Neural cell (in vitro differentiated cells): ENCODE data around the gene HNF1B. TPM values are rescaled to one million over a fixed set of nuclear protein-coding genes. Genes with fewer than 3 reads are reported as not detected.

ENCODE experiments used
- H2AFZ ChIP-seq: fragments of 200-600, 300-800 bp; sonication (generic), shearing (Covaris generic); 2 replicates; pipeline ENCODE4 v1.6.0; 2014; ENCODE audit warnings: low read depth, mild to moderate bottlenecking, antibody characterized with exemption, low read length, moderate library complexity
- H3F3A ChIP-seq: fragments of 200-600 bp; shearing (Covaris generic); 2 replicates; pipeline ENCODE4 v1.6.1; 2016; ENCODE audit warnings: mild to moderate bottlenecking, moderate library complexity, mixed read lengths, antibody characterized with exemption, low read length; ENCODE audit not compliant: insufficient read depth, poor library complexity, severe bottlenecking
- H3K27ac ChIP-seq: fragments of 200-600, 300-800 bp; sonication (generic), shearing (Covaris generic); 2 replicates; pipeline ENCODE4 v1.5.1; 2014; ENCODE audit warnings: mild to moderate bottlenecking, low read length, moderate library complexity
- H3K27me3 ChIP-seq: fragments of 300-800, 200-600 bp; sonication (generic), shearing (Covaris generic); 2 replicates; pipeline ENCODE4 v1.6.0; 2014; ENCODE audit warnings: mild to moderate bottlenecking, low read depth, low read length, moderate library complexity; ENCODE audit not compliant: insufficient read depth
- H3K36me3 ChIP-seq: fragments of 300-800, 200-600 bp; sonication (generic), shearing (Covaris generic); 2 replicates; pipeline ENCODE4 v1.5.1; 2014; ENCODE audit warnings: mild to moderate bottlenecking, antibody characterized with exemption, low read length, moderate library complexity; ENCODE audit not compliant: insufficient read depth
- H3K4me2 ChIP-seq: fragments of 300-800, 200-600 bp; sonication (generic), shearing (Covaris generic); 2 replicates; pipeline ENCODE4 v1.6.0; 2014; ENCODE audit warnings: mild to moderate bottlenecking, low read length
- H3K4me3 ChIP-seq: fragments of 300-800, 200-600 bp; sonication (generic), shearing (Covaris generic); 2 replicates; pipeline ENCODE4 v1.5.1; 2014; ENCODE audit warnings: mild to moderate bottlenecking, low read length, moderate library complexity
- H3K79me2 ChIP-seq: fragments of 200-600 bp; shearing (Covaris generic); replicated peaks from 2 replicates; pipeline ENCODE4 v1.6.0; 2014; ENCODE audit warnings: mild to moderate bottlenecking, low read length, moderate library complexity; ENCODE audit not compliant: insufficient read depth
- H3K9ac ChIP-seq: fragments of 300-800, 200-600 bp; sonication (generic), shearing (Covaris generic); 2 replicates; pipeline ENCODE4 v1.6.1; 2016; ENCODE audit warnings: mild to moderate bottlenecking, low read length, mixed read lengths
- H3K9me2 ChIP-seq: fragments of 200-600 bp; shearing (Covaris generic); 2 replicates; pipeline ENCODE4 v1.6.1; 2016; ENCODE audit warnings: mild to moderate bottlenecking, low read length, mixed read lengths; ENCODE audit not compliant: insufficient read depth
- H3K9me3 ChIP-seq: fragments of 200-600, 300-800 bp; sonication (generic), shearing (Covaris generic); 2 replicates; pipeline ENCODE4 v1.6.1; 2016; ENCODE audit warnings: mild to moderate bottlenecking, mixed run types, low read length, moderate library complexity, mixed read lengths
- H4K20me1 ChIP-seq: fragments of 200-600 bp; shearing (Covaris generic); 2 replicates; pipeline ENCODE4 v1.6.1; 2016; ENCODE audit warnings: mild to moderate bottlenecking, mixed run types; ENCODE audit not compliant: insufficient read depth
- CTCF ChIP-seq: fragments of 450-650 bp; IDR thresholded peaks from 2 replicates; pipeline ENCODE4 v1.5.1; 2014; ENCODE audit warnings: antibody characterized with exemption, mild to moderate bottlenecking, moderate library complexity; ENCODE audit not compliant: poor library complexity, severe bottlenecking
- EP300 ChIP-seq: fragments of 450-650 bp; conservative IDR thresholded peaks from 2 replicates; pipeline ENCODE4 v1.6.1; 2014; ENCODE audit warnings: antibody characterized with exemption, mild to moderate bottlenecking, moderate library complexity; ENCODE audit not compliant: poor library complexity, severe bottlenecking
- EZH2 ChIP-seq: fragments of 200-600, 300-800 bp; shearing (Covaris generic), sonication (generic); IDR thresholded peaks from 2 replicates; pipeline ENCODE4 v1.6.1; 2014; ENCODE audit warnings: antibody characterized with exemption, low read length, borderline replicate concordance, mild to moderate bottlenecking; ENCODE audit not compliant: insufficient read depth, poor library complexity, severe bottlenecking
- MXI1 ChIP-seq: fragments of 450-650 bp; conservative IDR thresholded peaks from 2 replicates; pipeline ENCODE4 v1.6.1; 2014; ENCODE audit warnings: antibody characterized with exemption, mild to moderate bottlenecking; ENCODE audit not compliant: poor library complexity, severe bottlenecking
- POLR2AphosphoS5 ChIP-seq: IDR thresholded peaks from 2 replicates; pipeline ENCODE4 v1.6.1; 2012
- RAD21 ChIP-seq: fragments of 450-650 bp; conservative IDR thresholded peaks from 2 replicates; pipeline ENCODE4 v1.6.1; 2014; ENCODE audit warnings: antibody characterized with exemption, mild to moderate bottlenecking, moderate library complexity
- REST ChIP-seq: IDR thresholded peaks from 2 replicates; pipeline ENCODE4 v1.6.1; 2012; ENCODE audit warnings: borderline replicate concordance
- SMC3 ChIP-seq: fragments of 450-650 bp; conservative IDR thresholded peaks from 2 replicates; pipeline ENCODE4 v1.6.1; 2014; ENCODE audit warnings: antibody characterized with exemption, mild to moderate bottlenecking, moderate library complexity; ENCODE audit not compliant: poor library complexity
- TAF1 ChIP-seq: IDR thresholded peaks from 2 replicates; pipeline ENCODE4 v1.6.1; 2012; ENCODE audit warnings: low read depth
- polyA plus RNA-seq: library from polyadenylated mRNA; depleted of rRNA; stranded (reverse); fragments of >200 nt; gene quantifications from 2 replicates; pipeline ENCODE4 v1.2.3, GENCODE V29; 2014

Gene HNF1B
- polyA plus RNA-seq, 1 donor from 2014 or later, result not detected

GRCh38 chr17:37736428-37736827 is 8.4 kb downstream of the HNF1B start:
- Histone ChIP-seq H4K20me1 (no peaks in the 10 kb centered on the region), H3K4me2 (no peak overlapping the region), H3K9me3 (no peaks in the 10 kb centered on the region), H3K79me2 (no peaks in the 10 kb centered on the region), H3K27ac (no peak overlapping the region), H3F3A (no peaks in the 10 kb centered on the region), H2AFZ (no peak overlapping the region), H3K27me3 (peaks cover 37% of the 10 kb centered on the region), H3K4me3 (no peak overlapping the region), H3K9ac (no peak overlapping the region), H3K36me3 (no peaks in the 10 kb centered on the region), H3K9me2 (no peaks in the 10 kb centered on the region)
- no peak for TF ChIP-seq TAF1

GRCh38 chr17:37735165-37735564 is 9.7 kb downstream of the HNF1B start:
- no peak overlapping the region for H3K4me2 ChIP-seq
- H3K9ac ChIP-seq, result no peak overlapping the region
- peaks cover 24% of the 10 kb centered on the region for H3K27me3 ChIP-seq
- no peaks in the 10 kb centered on the region for H4K20me1 ChIP-seq
- H3K36me3 ChIP-seq, result no peaks in the 10 kb centered on the region
- no peak overlapping the region for H3K4me3 ChIP-seq
- no peaks in the 10 kb centered on the region for H3F3A ChIP-seq
- no peaks in the 10 kb centered on the region for H3K9me3 ChIP-seq
- H3K79me2 ChIP-seq, result no peaks in the 10 kb centered on the region
- TF ChIP-seq EP300 (no peak), CTCF (no peak), POLR2AphosphoS5 (no peak), EZH2 (no peak), REST (no peak), SMC3 (no peak), MXI1 (no peak), RAD21 (no peak), TAF1 (no peak)
- no peaks in the 10 kb centered on the region for H3K9me2 ChIP-seq
- no peak overlapping the region for H2AFZ ChIP-seq
- H3K27ac ChIP-seq, result no peak overlapping the region

DNA sequence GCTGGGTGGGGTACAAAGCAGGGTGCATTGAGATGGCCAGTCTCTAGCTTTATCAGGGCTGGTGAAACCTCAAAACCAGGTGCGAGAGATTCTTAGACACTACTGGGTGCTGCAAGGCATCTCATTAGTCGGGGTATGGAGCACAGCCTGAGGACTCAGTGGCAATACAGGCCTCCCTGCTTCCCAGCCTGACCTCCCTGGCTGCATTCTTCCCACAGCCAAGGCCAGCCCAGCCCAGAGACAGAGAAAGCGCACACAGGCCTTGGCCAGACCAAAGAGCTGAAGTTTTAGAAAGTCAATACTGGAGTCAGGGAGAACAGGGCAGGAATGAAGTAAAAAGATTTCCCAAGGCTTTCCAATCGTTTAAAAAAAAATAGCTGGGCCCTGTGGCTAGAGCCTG is 12.5 kb downstream of the HNF1B start:
- TF ChIP-seq MXI1, result no peak
- no peak for TF ChIP-seq SMC3
- no peak for TF ChIP-seq EP300
- TF ChIP-seq CTCF, result no peak
- no peak for TF ChIP-seq POLR2AphosphoS5
- TF ChIP-seq REST, result no peak
- no peak for TF ChIP-seq RAD21
- TF ChIP-seq TAF1, result no peak
- TF ChIP-seq EZH2, result no peak
- no peaks in the 10 kb centered on the region for H3K9me3 ChIP-seq
- H3K4me3 ChIP-seq, result no peak overlapping the region
- H3K4me2 ChIP-seq, result no peak overlapping the region
- H2AFZ ChIP-seq, result no peak overlapping the region
- no peaks in the 10 kb centered on the region for H3K79me2 ChIP-seq
- H3K27ac ChIP-seq, result no peak overlapping the region
- no peak overlapping the region for H3K9ac ChIP-seq
- H3F3A ChIP-seq, result no peaks in the 10 kb centered on the region
- H4K20me1 ChIP-seq, result no peaks in the 10 kb centered on the region
- no peaks in the 10 kb centered on the region for H3K27me3 ChIP-seq
- no peaks in the 10 kb centered on the region for H3K9me2 ChIP-seq
- H3K36me3 ChIP-seq, result no peaks in the 10 kb centered on the region
